ENCODE results near the gene PRKN. TPM values are rescaled to one million over a fixed set of nuclear protein-coding genes. Genes with fewer than 3 reads are reported as not detected.

Gene PRKN
- total and polyA plus RNA-seq, 8 donors = 0.82 to 7.2 (median 2.9) TPM

DNA sequence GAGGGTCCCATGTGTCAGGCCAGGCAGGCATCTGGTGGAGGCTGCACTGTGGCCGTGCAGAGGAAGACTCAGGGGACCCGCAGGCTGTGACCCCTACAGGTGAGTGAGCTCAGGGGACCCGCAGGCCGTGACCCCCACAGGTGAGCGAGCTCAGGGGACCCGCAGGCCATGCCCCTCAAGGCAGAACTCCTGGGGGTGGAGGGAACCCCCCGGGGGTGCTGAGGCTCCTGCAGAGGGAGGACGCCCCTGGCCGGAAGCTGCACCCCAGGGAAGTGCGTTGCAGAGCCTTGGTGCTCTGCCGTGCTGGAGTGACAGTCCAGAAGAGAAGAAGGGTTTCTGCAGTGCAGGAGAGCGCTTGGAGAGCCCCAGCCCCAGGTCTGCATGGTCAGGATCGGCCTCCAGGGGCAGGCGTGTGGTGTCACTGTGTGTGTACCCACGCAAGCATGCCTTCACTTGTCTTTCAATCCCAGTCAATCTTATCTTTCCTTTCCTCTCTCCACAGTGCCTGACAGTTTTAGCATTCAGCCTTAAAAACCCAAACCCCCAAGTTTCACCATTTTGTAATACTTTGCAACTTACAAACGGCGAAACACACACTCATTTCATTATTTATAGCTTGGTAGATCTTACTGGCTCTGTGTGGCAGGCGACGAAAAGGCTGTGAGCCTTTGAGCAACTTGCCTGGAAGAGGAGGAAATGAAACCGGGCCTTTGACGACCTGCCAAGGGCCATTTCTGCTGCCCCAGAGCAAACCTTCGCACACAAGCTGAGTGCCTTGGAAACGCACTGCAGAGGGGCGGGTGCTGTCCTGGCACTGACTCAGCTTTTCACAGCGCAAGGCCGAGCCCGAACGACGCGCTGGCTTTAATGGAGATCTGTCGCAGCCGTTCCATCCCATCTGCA is 1352.3 kb downstream of the PRKN start:
- Histone ChIP-seq H3K9me3 (no peaks in the 10 kb centered on the region), H3K4me3 (no peak overlapping the region), H3K27me3 (no peaks in the 10 kb centered on the region), H3K27ac (no peak overlapping the region), H3K36me3 (no peaks in the 10 kb centered on the region), H3K4me1 (peaks cover 0 to 8% (median 0%) of the 10 kb centered on the region in 3 donors)
- 58 to 60% methylated on average over 32 of the region's 32 CpGs for WGBS, 2 donors
- peak in 3 of 4 donors; percentile 60 to 71 (median 67) for ATAC-seq
- no peak for FAIRE-seq
- TF ChIP-seq CTCF (IDR thresholded peaks at IDR 0.05) = no peak
- intact Hi-C loops (cut with DNase I) = loop anchor here (5.0 to 10.0 kb wide), 5 partner anchors 220 to 643 kb away; no protein-coding TSS in a partner anchor
- DNase-seq = peak in 5 of 6 donors; percentile 40 to 73 (median 50)

- peak; percentile 89 to 96 (median 95) for TF ChIP-seq CTCF (IDR thresholded peaks at IDR 0.05)
- Histone ChIP-seq H3K27ac (no peak overlapping the region), H3K27me3 (no peaks in the 10 kb centered on the region), H3K4me1 (no peaks in the 10 kb centered on the region), H3K36me3 (no peaks in the 10 kb centered on the region), H3K9me3 (no peaks in the 10 kb centered on the region), H3K4me3 (no peak overlapping the region)
- intact Hi-C loops (cut with DNase I) = loop anchor here (10.0 kb wide), 3 partner anchors 219 to 639 kb away; no protein-coding TSS in a partner anchor
- 23 to 29% methylated on average over 15 of the region's 15 CpGs for WGBS, 2 donors
- ATAC-seq (peak; percentile 57 to 75 (median 74)), DNase-seq (peak in 5 of 6 donors; percentile 31 to 91 (median 71)), FAIRE-seq (no peak)
Observed at GRCh38 chr6:161373905-161374451, 1353.6 kb downstream of the PRKN start.

DNA sequence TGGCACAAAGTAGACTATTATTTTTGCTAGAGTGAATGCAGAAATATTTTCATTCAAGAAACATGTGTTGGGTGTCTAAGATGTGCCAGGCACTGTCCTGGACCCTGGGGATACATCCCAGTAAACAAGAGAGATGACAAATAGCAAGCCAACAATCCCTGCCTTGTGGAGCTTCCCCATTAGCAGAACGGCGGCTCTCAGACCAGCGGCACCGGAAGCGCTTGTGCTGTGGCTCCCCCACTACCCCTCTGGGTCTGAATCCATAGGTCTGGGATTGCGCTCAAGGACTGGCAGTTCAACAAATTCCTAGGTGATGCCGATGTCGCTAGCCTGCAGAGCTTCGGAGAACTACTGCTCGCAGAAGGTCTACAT is 1355.2 kb downstream of the PRKN start:
- FAIRE-seq (no peak), DNase-seq (no peak), ATAC-seq (no peak)
- H3K4me3 ChIP-seq = no peak overlapping the region
- intact Hi-C loops (cut with DNase I) = loop anchor here (10.0 kb wide), 3 partner anchors 218 to 638 kb away; no protein-coding TSS in a partner anchor
- no peaks in the 10 kb centered on the region for H3K36me3 ChIP-seq
- 88 to 90% methylated on average over 10 of the region's 10 CpGs for WGBS, 2 donors
- no peak for TF ChIP-seq CTCF (IDR thresholded peaks at IDR 0.05)
- no peaks in the 10 kb centered on the region for H3K4me1 ChIP-seq
- H3K27ac ChIP-seq = no peak overlapping the region
- H3K27me3 ChIP-seq = no peaks in the 10 kb centered on the region
- H3K9me3 ChIP-seq = no peaks in the 10 kb centered on the region

- no peaks in the 10 kb centered on the region for H3K27me3 ChIP-seq
- DNase-seq (peak; percentile 44 to 79 (median 67)), FAIRE-seq (peak; percentile 13), ATAC-seq (peak; percentile 84 to 87 (median 87))
- no peaks in the 10 kb centered on the region for H3K9me3 ChIP-seq
- H3K27ac ChIP-seq = no peak overlapping the region
- TF ChIP-seq CTCF (IDR thresholded peaks at IDR 0.05) = peak; percentile 64 to 85 (median 82)
- no peaks in the 10 kb centered on the region for H3K36me3 ChIP-seq
- no peaks in the 10 kb centered on the region for H3K4me1 ChIP-seq
- WGBS, 2 donors = 27 to 28% methylated on average over 9 of the region's 9 CpGs
- no peak overlapping the region for H3K4me3 ChIP-seq
- intact Hi-C loops (cut with DNase I) = loop anchor here (10.0 kb wide), 3 partner anchors 216 to 636 kb away; no protein-coding TSS in a partner anchor
Observed at GRCh38 chr6:161370880-161371279, 1356.7 kb downstream of the PRKN start.

Data from pancreas (tissue), 10 donors.